ENCODE data around the gene RBM38.

DNA sequence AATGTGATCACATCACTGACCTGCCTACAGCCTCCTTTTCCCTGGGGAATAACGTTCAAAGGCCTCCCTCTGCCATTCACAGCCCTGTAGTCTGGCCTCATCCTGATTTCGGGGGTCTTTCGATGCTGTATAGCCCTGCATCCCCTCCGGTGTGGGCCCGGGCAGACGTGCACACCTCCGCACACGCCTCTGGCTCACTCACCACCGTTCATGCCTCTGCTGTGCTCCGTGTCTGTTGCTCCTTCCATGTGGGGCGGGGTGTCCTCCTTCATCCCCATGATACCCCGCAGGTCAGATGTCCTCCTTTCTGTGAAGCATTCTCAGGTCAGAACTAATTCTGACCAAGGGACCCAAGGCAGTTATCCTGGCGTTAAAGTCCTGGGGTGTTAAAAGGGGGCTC is 13.8 kb upstream of the RBM38 start:
- TF ChIP-seq CTCF (conservative IDR thresholded peaks at IDR 0.05; ENCODE audit: low read depth, low read length), result no peak
- TF ChIP-seq EZH2 (IDR thresholded peaks at IDR 0.05; ENCODE audit: borderline replicate concordance, low read depth, low read length, poor library complexity, severe bottlenecking), result no peak

Data from A673 (cell line).